Glutamatergic neuron (in vitro differentiated cells): ENCODE measurements around the gene RDX. TPM values are rescaled to one million over a fixed set of nuclear protein-coding genes. Genes with fewer than 3 reads are reported as not detected.

Experiments used
- DNase-seq: peaks from one replicate; pipeline ENCODE4 v3.0.0; 2022
- H3K27ac Mint-ChIP-seq: one replicate; pipeline ENCODE4 v1.8.0; 2020; ENCODE audit warnings: mild to moderate bottlenecking, mixed read lengths, inconsistent platforms; ENCODE audit not compliant: unreplicated experiment
- H3K27me3 Mint-ChIP-seq: one replicate; pipeline ENCODE4 v1.8.0; 2020; ENCODE audit warnings: mild to moderate bottlenecking, moderate library complexity, mixed read lengths, inconsistent platforms; ENCODE audit not compliant: unreplicated experiment
- H3K36me3 Mint-ChIP-seq: one replicate; pipeline ENCODE4 v1.8.0; 2020; ENCODE audit warnings: mild to moderate bottlenecking, mixed read lengths, inconsistent platforms; ENCODE audit not compliant: unreplicated experiment
- H3K4me1 Mint-ChIP-seq: one replicate; pipeline ENCODE4 v1.8.0; 2020; ENCODE audit warnings: mild to moderate bottlenecking, low read depth, mixed read lengths, inconsistent platforms; ENCODE audit not compliant: unreplicated experiment
- H3K4me3 Mint-ChIP-seq: one replicate; pipeline ENCODE4 v1.8.0; 2020; ENCODE audit warnings: mild to moderate bottlenecking, mixed read lengths, inconsistent platforms; ENCODE audit not compliant: unreplicated experiment
- H3K9me3 Mint-ChIP-seq: one replicate; pipeline ENCODE4 v1.8.0; 2020; ENCODE audit warnings: mild to moderate bottlenecking, moderate library complexity, mixed read lengths, inconsistent platforms; ENCODE audit not compliant: unreplicated experiment
- CTCF ChIP-seq: fragments of 200-600 bp; sonication (generic); IDR thresholded peaks from one replicate; pipeline ENCODE4 v1.5.0; 2021; ENCODE audit not compliant: partially characterized antibody, unreplicated experiment
- total RNA-seq: library from RNA; stranded (reverse); fragmentation: NEBNext Ultra II Directional; extraction: Animal tissue kit (Norgen Biotek cat#: 25700); gene quantifications from one replicate; pipeline ENCODE4 v1.2.1, GENCODE V29; 2021; ENCODE audit not compliant: unreplicated experiment

RDX gene
- total RNA-seq, 1 donor from 2014 or later, result 71.7 TPM

GRCh38 chr11:110243791-110244190 is 52.6 kb downstream of the RDX start:
- no peak for TF ChIP-seq CTCF
- DNase-seq, result no peak
- no peaks in the 10 kb centered on the region for H3K4me1 Mint-ChIP-seq
- H3K4me3 Mint-ChIP-seq, result no peak overlapping the region
- H3K9me3 Mint-ChIP-seq, result no peaks in the 10 kb centered on the region
- H3K27me3 Mint-ChIP-seq, result no peaks in the 10 kb centered on the region
- no peaks in the 10 kb centered on the region for H3K36me3 Mint-ChIP-seq
- no peak overlapping the region for H3K27ac Mint-ChIP-seq

- no peaks in the 10 kb centered on the region for H3K36me3 Mint-ChIP-seq
- no peaks in the 10 kb centered on the region for H3K9me3 Mint-ChIP-seq
- H3K4me1 Mint-ChIP-seq, result no peaks in the 10 kb centered on the region
- no peak for TF ChIP-seq CTCF
- H3K27me3 Mint-ChIP-seq, result no peaks in the 10 kb centered on the region
- H3K4me3 Mint-ChIP-seq, result no peak overlapping the region
- H3K27ac Mint-ChIP-seq, result no peak overlapping the region
- no peak for DNase-seq
These were observed 53.7 kb downstream of the RDX start for GRCh38 chr11:110242746-110243145.

- no peaks in the 10 kb centered on the region for H3K9me3 Mint-ChIP-seq
- H3K4me1 Mint-ChIP-seq, result no peaks in the 10 kb centered on the region
- DNase-seq, result no peak
- H3K27me3 Mint-ChIP-seq, result no peaks in the 10 kb centered on the region
- H3K27ac Mint-ChIP-seq, result no peak overlapping the region
- no peak overlapping the region for H3K4me3 Mint-ChIP-seq
- H3K36me3 Mint-ChIP-seq, result no peaks in the 10 kb centered on the region
- TF ChIP-seq CTCF, result no peak
These were observed 54.2 kb downstream of the RDX start for GRCh38 chr11:110242188-110242587.

GRCh38 chr11:110235966-110236365 is 60.4 kb downstream of the RDX start:
- DNase-seq, result no peak
- Mint-ChIP-seq H3K27ac (no peak overlapping the region), H3K4me1 (no peaks in the 10 kb centered on the region), H3K27me3 (no peaks in the 10 kb centered on the region), H3K9me3 (no peaks in the 10 kb centered on the region), H3K36me3 (no peaks in the 10 kb centered on the region), H3K4me3 (no peak overlapping the region)
- TF ChIP-seq CTCF, result no peak

GRCh38 chr11:110230377-110230776 is 66.0 kb downstream of the RDX start:
- no peak for DNase-seq
- no peak for TF ChIP-seq CTCF
- Mint-ChIP-seq H3K27ac (no peak overlapping the region), H3K27me3 (no peaks in the 10 kb centered on the region), H3K4me1 (no peaks in the 10 kb centered on the region), H3K4me3 (no peak overlapping the region), H3K9me3 (no peaks in the 10 kb centered on the region), H3K36me3 (no peaks in the 10 kb centered on the region)
